Activated T-helper 1 cell treated with anti-CD3 and anti-CD28 coated beads, Interleukin-12 subunit alpha, Interleukin-12 subunit beta, Interleukin-2, Interleukin-4 antibody, amounts not matched to agents 30 ng/mL and 10 ng/mL and 1 ng/mL, durations not matched to agents 14 hours and 24 hours and 36 hours (primary cell): ENCODE results near the gene ITGAD. TPM values are rescaled to one million over a fixed set of nuclear protein-coding genes. Genes with fewer than 3 reads are reported as not detected.
A peak's percentile ranks its signal among the peaks of the same experiment; 100 is the strongest.

Experiments
- DNase-seq: peaks from one replicate; pipeline ENCODE4 v3.0.0; 2021; ENCODE audit warnings: low spot score
- H3K27ac Mint-ChIP-seq: one replicate; pipeline ENCODE4 v1.8.0; 2021; ENCODE audit warnings: mild to moderate bottlenecking, mixed read lengths
- H3K27me3 Mint-ChIP-seq: one replicate; pipeline ENCODE4 v1.8.0; 2022; ENCODE audit warnings: mild to moderate bottlenecking, moderate library complexity, mixed read lengths; ENCODE audit not compliant: insufficient read depth
- H3K36me3 Mint-ChIP-seq: one replicate; pipeline ENCODE4 v1.8.0; 2021; ENCODE audit warnings: low read depth, mixed read lengths
- H3K4me1 Mint-ChIP-seq: one replicate; pipeline ENCODE4 v1.8.0; 2021; ENCODE audit warnings: low read depth, mixed read lengths
- H3K4me3 Mint-ChIP-seq: one replicate; pipeline ENCODE4 v1.8.0; 2021; ENCODE audit warnings: mild to moderate bottlenecking, moderate library complexity, mixed read lengths
- H3K9me3 Mint-ChIP-seq: one replicate; pipeline ENCODE4 v1.8.0; 2021; ENCODE audit warnings: mixed read lengths
- intact Hi-C: fragments of 100-400 bp; cut with micrococcal nuclease; formaldehyde crosslinking; loops from one replicate; pipeline ENCODE4 v1.15.1; 2024
- total RNA-seq: library from RNA; stranded (reverse); gene quantifications from 2 replicates; pipeline ENCODE4 v1.2.3, GENCODE V29; 2022

ITGAD gene
- total RNA-seq, 1 donor from 2014 or later, result not detected

GRCh38 chr16:31461921-31462804 is 69.0 kb downstream of the ITGAD start:
- DNase-seq, result no peak
- Mint-ChIP-seq H3K36me3 (peaks cover 11% of the 10 kb centered on the region), H3K27me3 (no peaks in the 10 kb centered on the region), H3K9me3 (no peaks in the 10 kb centered on the region), H3K27ac (no peak overlapping the region), H3K4me3 (no peak overlapping the region), H3K4me1 (peaks cover 26% of the 10 kb centered on the region)
- intact Hi-C loops, result no loop called here

- no peak overlapping the region for H3K27ac Mint-ChIP-seq
- no peak overlapping the region for H3K4me3 Mint-ChIP-seq
- no peaks in the 10 kb centered on the region for H3K27me3 Mint-ChIP-seq
- H3K4me1 Mint-ChIP-seq, result peaks cover 29% of the 10 kb centered on the region
- no peaks in the 10 kb centered on the region for H3K9me3 Mint-ChIP-seq
- peaks cover 7% of the 10 kb centered on the region for H3K36me3 Mint-ChIP-seq
- intact Hi-C loops, result no loop called here
- DNase-seq, result no peak
Measured at GRCh38 chr16:31464348-31464769, 71.2 kb downstream of the ITGAD start.

- Mint-ChIP-seq H3K27ac (no peak overlapping the region), H3K36me3 (peaks cover 7% of the 10 kb centered on the region), H3K27me3 (no peaks in the 10 kb centered on the region), H3K4me3 (no peak overlapping the region), H3K4me1 (peaks cover 29% of the 10 kb centered on the region), H3K9me3 (no peaks in the 10 kb centered on the region)
- intact Hi-C loops, result no loop called here
- no peak for DNase-seq
Measured at GRCh38 chr16:31464781-31465260, 71.7 kb downstream of the ITGAD start.

GRCh38 chr16:31465788-31466370 is 72.7 kb downstream of the ITGAD start:
- DNase-seq, result no peak
- Mint-ChIP-seq H3K4me1 (peaks cover 18% of the 10 kb centered on the region), H3K27me3 (peaks cover 6% of the 10 kb centered on the region), H3K27ac (no peak overlapping the region), H3K4me3 (no peak overlapping the region), H3K36me3 (peaks cover 7% of the 10 kb centered on the region), H3K9me3 (no peaks in the 10 kb centered on the region)
- intact Hi-C loops, result no loop called here

GRCh38 chr16:31466381-31466841 is 73.3 kb downstream of the ITGAD start:
- Mint-ChIP-seq H3K27ac (no peak overlapping the region), H3K9me3 (no peaks in the 10 kb centered on the region), H3K4me3 (no peak overlapping the region), H3K27me3 (peaks cover 11% of the 10 kb centered on the region), H3K4me1 (peaks cover 13% of the 10 kb centered on the region), H3K36me3 (peaks cover 7% of the 10 kb centered on the region)
- intact Hi-C loops, result no loop called here
- no peak for DNase-seq

GRCh38 chr16:31467151-31467773 is 74.1 kb downstream of the ITGAD start:
- H3K27ac Mint-ChIP-seq, result no peak overlapping the region
- intact Hi-C loops, result no loop called here
- H3K36me3 Mint-ChIP-seq, result peaks cover 7% of the 10 kb centered on the region
- no peaks in the 10 kb centered on the region for H3K9me3 Mint-ChIP-seq
- peaks cover 14% of the 10 kb centered on the region for H3K4me1 Mint-ChIP-seq
- peaks cover 15% of the 10 kb centered on the region for H3K27me3 Mint-ChIP-seq
- DNase-seq, result no peak
- H3K4me3 Mint-ChIP-seq, result no peak overlapping the region

GRCh38 chr16:31467858-31468257 is 74.7 kb downstream of the ITGAD start:
- Mint-ChIP-seq H3K36me3 (peaks cover 6% of the 10 kb centered on the region), H3K4me3 (no peak overlapping the region), H3K9me3 (no peaks in the 10 kb centered on the region), H3K4me1 (peaks cover 20% of the 10 kb centered on the region), H3K27ac (no peak overlapping the region), H3K27me3 (peaks cover 21% of the 10 kb centered on the region)
- no peak for DNase-seq
- intact Hi-C loops, result no loop called here

- no peak overlapping the region for H3K4me3 Mint-ChIP-seq
- peaks cover 3% of the 10 kb centered on the region for H3K36me3 Mint-ChIP-seq
- no peak overlapping the region for H3K27ac Mint-ChIP-seq
- no peaks in the 10 kb centered on the region for H3K9me3 Mint-ChIP-seq
- H3K4me1 Mint-ChIP-seq, result peaks cover 22% of the 10 kb centered on the region
- peaks cover 45% of the 10 kb centered on the region for H3K27me3 Mint-ChIP-seq
- DNase-seq, result no peak
- intact Hi-C loops, result loop anchor here (10.0 kb wide), 1 partner anchor 64 kb away; no protein-coding TSS in a partner anchor
Measured at GRCh38 chr16:31470615-31471014, 77.5 kb downstream of the ITGAD start.

- no peak overlapping the region for H3K27ac Mint-ChIP-seq
- intact Hi-C loops, result loop anchor here (10.0 kb wide), 1 partner anchor 63 kb away; no protein-coding TSS in a partner anchor
- H3K4me3 Mint-ChIP-seq, result peak overlapping the region; percentile 47
- peaks cover 46% of the 10 kb centered on the region for H3K27me3 Mint-ChIP-seq
- peaks cover 2% of the 10 kb centered on the region for H3K36me3 Mint-ChIP-seq
- no peaks in the 10 kb centered on the region for H3K9me3 Mint-ChIP-seq
- peaks cover 26% of the 10 kb centered on the region for H3K4me1 Mint-ChIP-seq
- no peak for DNase-seq
Measured at GRCh38 chr16:31471241-31471874, 78.2 kb downstream of the ITGAD start.

- Mint-ChIP-seq H3K27ac (no peak within 1 kb of the TSS), H3K36me3 (peaks cover 2% of the 10 kb centered on the region)
- intact Hi-C loops, result loop anchor here (10.0 kb wide), 1 partner anchor 63 kb away; no protein-coding TSS in a partner anchor
Measured at GRCh38 chr16:31471875-31472708, 79.0 kb downstream of the ITGAD start, which contains the start of gene TGFB1I1. Gene TGFB1I1, plus strand, starts transcription at chr16:31472152. Its CDS starts 37 bp downstream, at chr16:31472189.

GRCh38 chr16:31472709-31473203 is 79.6 kb downstream of the ITGAD start:
- DNase-seq, result no peak
- intact Hi-C loops, result loop anchor here (10.0 kb wide), 1 partner anchor 62 kb away; no protein-coding TSS in a partner anchor

More at GRCh38 chr16:31471875-31472708, 79.0 kb downstream of the ITGAD start, which contains the start of gene TGFB1I1:
- Mint-ChIP-seq H3K9me3 (no peaks in the 10 kb centered on the region), H3K4me1 (peaks cover 25% of the 10 kb centered on the region), H3K27me3 (peaks cover 46% of the 10 kb centered on the region), H3K4me3 (peak within 1 kb of the TSS; percentile 70)
- no peak for DNase-seq

More at GRCh38 chr16:31472709-31473203, 79.6 kb downstream of the ITGAD start:
- Mint-ChIP-seq H3K4me1 (peaks cover 20% of the 10 kb centered on the region), H3K27ac (no peak overlapping the region), H3K36me3 (peaks cover 2% of the 10 kb centered on the region), H3K4me3 (peak overlapping the region; percentile 70), H3K9me3 (no peaks in the 10 kb centered on the region), H3K27me3 (peaks cover 46% of the 10 kb centered on the region)
